ENCODE measurements around the gene LCN2.
"Not testable (repeated sequence)": the region's sequence is repeated elsewhere in the genome, so short reads cannot be mapped to it uniquely, and the experiment has no call there.

LCN2 gene

DNA sequence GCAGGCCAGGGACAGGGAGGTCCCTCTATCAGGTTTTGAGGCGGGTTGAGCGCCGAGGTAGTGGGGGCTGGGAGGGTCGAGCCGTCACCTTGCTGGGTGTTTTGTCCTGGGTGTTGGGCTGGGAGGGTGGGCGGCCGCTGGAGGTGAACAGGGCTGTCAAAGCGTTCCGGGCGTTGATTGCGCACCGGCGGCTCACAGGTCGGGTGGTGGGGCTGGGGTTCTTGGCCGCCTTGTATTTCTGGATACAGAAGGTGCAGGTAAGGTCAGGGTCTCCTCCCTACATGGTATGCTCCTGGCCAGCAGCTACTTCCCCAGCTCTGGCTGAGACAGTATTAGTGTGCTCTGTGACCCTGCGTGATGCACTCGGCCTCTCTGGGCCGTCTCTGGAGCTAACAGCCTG, 16.9 kb downstream of the LCN2 start:
- ATAC-seq (replicated peaks) (no peak), DNase-seq (no peak)
- Mint-ChIP-seq H3K4me1 (ENCODE audit: low read depth in 2 of 2) (peaks cover 4 to 9% of the 10 kb centered on the region in 2 donors), H3K9me3 (no peaks in the 10 kb centered on the region), H3K27me3 (no peaks in the 10 kb centered on the region), H3K36me3 (ENCODE audit: insufficient read depth) (peaks cover 29% of the 10 kb centered on the region), H3K27ac (no peak overlapping the region), H3K4me3 (no peak overlapping the region)

- peaks cover 2 to 5% of the 10 kb centered on the region in 2 donors for H3K4me1 Mint-ChIP-seq (ENCODE audit: low read depth in 2 of 2)
- H3K4me3 Mint-ChIP-seq, result no peak overlapping the region
- DNase-seq (no peak), ATAC-seq (replicated peaks) (no peak)
- H3K36me3 Mint-ChIP-seq (ENCODE audit: insufficient read depth), result peaks cover 36% of the 10 kb centered on the region
- no peaks in the 10 kb centered on the region for H3K27me3 Mint-ChIP-seq
- H3K9me3 Mint-ChIP-seq, result no peaks in the 10 kb centered on the region
- H3K27ac Mint-ChIP-seq, result peak overlapping the region in 1 of 2 donors; percentile 31
Measured at GRCh38 chr9:128167209-128167608, 18.0 kb downstream of the LCN2 start.

DNA sequence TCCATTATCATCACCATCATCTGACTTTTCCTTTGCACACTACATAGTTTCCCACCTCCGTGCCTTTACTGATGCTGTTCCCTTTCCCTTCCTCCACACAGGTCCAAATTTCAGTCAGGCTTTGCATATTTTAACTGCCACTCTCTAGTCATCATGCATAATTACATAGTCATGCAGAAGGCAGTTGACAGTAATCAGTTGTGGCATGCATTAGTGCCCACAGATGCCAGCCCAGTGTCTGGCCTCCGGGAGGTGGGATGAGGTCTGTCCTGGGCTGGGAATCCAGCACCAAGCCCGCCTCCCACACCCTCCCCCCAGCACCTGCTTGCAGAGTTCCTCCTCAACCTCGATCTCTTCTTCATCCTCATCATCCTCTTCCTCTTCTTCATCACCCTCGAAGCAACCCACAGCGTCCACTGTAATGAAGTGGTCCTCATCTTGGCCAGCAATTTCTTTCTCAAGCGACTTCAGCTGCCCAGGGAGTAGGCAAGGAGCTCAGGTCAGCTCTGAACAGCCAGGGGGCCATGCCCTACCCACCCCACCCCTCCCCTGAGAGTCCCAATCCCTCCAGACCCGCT, 19.6 kb downstream of the LCN2 start:
- Mint-ChIP-seq H3K36me3 (ENCODE audit: insufficient read depth) (peaks cover 49% of the 10 kb centered on the region), H3K4me3 (no peak overlapping the region), H3K27me3 (no peaks in the 10 kb centered on the region), H3K9me3 (no peaks in the 10 kb centered on the region), H3K27ac (no peak overlapping the region), H3K4me1 (ENCODE audit: low read depth in 2 of 2) (no peaks in the 10 kb centered on the region)
- ATAC-seq (replicated peaks) (no peak), DNase-seq (no peak)

GRCh38 chr9:128169492-128169891, 20.2 kb downstream of the LCN2 start:
- Mint-ChIP-seq H3K27ac (peak overlapping the region in 1 of 2 donors; percentile 59), H3K4me3 (no peak overlapping the region), H3K36me3 (ENCODE audit: insufficient read depth) (peaks cover 52% of the 10 kb centered on the region), H3K9me3 (no peaks in the 10 kb centered on the region), H3K27me3 (no peaks in the 10 kb centered on the region), H3K4me1 (ENCODE audit: low read depth in 2 of 2) (no peaks in the 10 kb centered on the region)
- DNase-seq (no peak), ATAC-seq (replicated peaks) (no peak)

- Mint-ChIP-seq H3K36me3 (ENCODE audit: insufficient read depth) (peaks cover 49% of the 10 kb centered on the region), H3K4me1 (ENCODE audit: low read depth in 2 of 2) (no peaks in the 10 kb centered on the region), H3K27ac (peak overlapping the region in 1 of 2 donors; percentile 59), H3K27me3 (no peaks in the 10 kb centered on the region), H3K4me3 (no peak overlapping the region), H3K9me3 (no peaks in the 10 kb centered on the region)
- DNase-seq, result no peak
- no peak for ATAC-seq (replicated peaks)
Measured at GRCh38 chr9:128169925-128170324, 20.7 kb downstream of the LCN2 start.

DNA sequence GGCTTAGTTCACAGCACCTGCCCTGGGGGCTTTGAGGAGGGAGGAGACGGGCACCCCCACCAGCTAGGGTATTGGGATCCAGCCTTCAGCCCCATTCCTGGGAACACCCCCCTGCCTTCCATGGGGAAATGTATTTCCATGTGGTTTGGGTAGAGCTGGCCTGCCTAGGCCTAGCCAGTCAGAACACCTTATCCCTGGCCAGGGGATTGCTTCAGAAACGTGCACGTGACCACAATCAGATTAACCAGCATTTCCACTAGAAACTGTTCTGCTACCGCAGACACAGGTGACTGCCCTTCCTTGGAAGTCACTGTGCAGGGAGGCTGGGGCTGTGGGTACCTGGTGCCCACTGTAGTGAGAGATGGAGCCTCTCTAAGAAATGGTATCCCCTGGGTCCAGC, 24.8 kb downstream of the LCN2 start:
- Mint-ChIP-seq H3K4me3 (no peak overlapping the region), H3K36me3 (ENCODE audit: insufficient read depth) (peaks cover 49% of the 10 kb centered on the region)
- no peak for DNase-seq

GRCh38 chr9:128175102-128175563, 25.9 kb downstream of the LCN2 start:
- peak overlapping the region in 1 of 2 donors; percentile 51 for H3K27ac Mint-ChIP-seq
- no peaks in the 10 kb centered on the region for H3K9me3 Mint-ChIP-seq
- DNase-seq (no peak), ATAC-seq (replicated peaks) (no peak)
- no peak overlapping the region for H3K4me3 Mint-ChIP-seq
- H3K27me3 Mint-ChIP-seq, result no peaks in the 10 kb centered on the region
- peaks cover 49% of the 10 kb centered on the region for H3K36me3 Mint-ChIP-seq (ENCODE audit: insufficient read depth)
- H3K4me1 Mint-ChIP-seq (ENCODE audit: low read depth in 2 of 2), result no peaks in the 10 kb centered on the region

More for the DNA sequence above, 24.8 kb downstream of the LCN2 start:
- ATAC-seq (replicated peaks), result no peak
- Mint-ChIP-seq H3K9me3 (no peaks in the 10 kb centered on the region), H3K4me1 (ENCODE audit: low read depth in 2 of 2) (no peaks in the 10 kb centered on the region), H3K27me3 (no peaks in the 10 kb centered on the region), H3K27ac (no peak overlapping the region)

DNA sequence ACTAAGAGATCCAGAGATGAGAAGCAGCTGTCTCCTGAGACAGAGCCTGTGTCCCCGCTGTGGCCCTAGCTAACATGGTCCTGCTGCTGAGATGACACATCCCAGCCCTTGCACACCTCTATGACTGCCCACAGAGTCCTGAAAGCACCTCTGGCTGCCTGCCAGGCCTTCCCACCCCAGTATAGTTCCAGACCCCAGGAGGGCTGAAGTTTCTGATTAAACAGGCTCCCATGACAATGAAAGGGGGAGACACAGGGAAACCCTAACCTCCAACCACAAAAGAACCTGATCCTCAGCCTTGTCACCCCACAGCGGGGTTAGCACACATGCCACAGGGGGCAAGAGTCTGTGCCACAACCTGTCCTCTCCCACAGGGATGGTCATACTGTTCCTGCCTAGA, 26.5 kb downstream of the LCN2 start:
- Mint-ChIP-seq H3K36me3 (ENCODE audit: insufficient read depth) (peaks cover 53% of the 10 kb centered on the region), H3K4me3 (no peak overlapping the region), H3K27me3 (no peaks in the 10 kb centered on the region), H3K9me3 (no peaks in the 10 kb centered on the region), H3K27ac (peak overlapping the region in 1 of 2 donors; percentile 51), H3K4me1 (ENCODE audit: low read depth in 2 of 2) (no peaks in the 10 kb centered on the region)
- DNase-seq, result no peak
- ATAC-seq (replicated peaks), result no peak

DNA sequence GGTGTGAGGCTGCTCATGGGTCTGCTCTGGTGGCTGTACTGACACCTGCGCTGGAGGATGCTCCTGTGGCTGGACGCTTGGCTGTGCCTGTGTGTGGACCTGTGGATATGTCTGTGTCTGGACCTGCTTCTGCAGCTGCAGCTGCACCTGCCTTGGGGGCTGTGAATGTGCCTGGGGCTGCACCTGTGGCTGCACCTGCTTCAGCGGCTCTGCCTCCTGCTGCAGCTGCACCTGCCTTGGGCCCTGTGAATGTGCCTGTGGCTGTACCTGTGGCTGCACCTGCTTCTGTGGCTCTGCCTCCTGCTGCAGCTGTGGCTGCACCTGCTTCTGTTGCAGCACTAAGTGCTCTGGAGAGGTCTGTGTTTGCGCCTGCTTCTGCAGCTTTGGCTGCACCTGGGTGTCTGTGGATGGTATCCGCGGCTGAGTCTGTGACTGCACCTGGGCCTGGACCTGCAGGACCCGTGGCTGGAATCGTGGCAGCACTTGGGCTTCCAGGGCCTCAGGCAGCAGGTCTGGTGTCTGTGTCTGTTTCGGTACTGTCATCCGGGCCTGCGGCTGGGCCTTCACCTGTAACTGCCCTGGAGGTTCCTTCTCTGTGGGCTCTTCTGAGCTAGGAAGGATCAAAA, 29.7 kb downstream of the LCN2 start:
- no peak overlapping the region for H3K4me3 Mint-ChIP-seq
- no peak overlapping the region for H3K27ac Mint-ChIP-seq
- H3K4me1 Mint-ChIP-seq (ENCODE audit: low read depth in 2 of 2), result no peaks in the 10 kb centered on the region
- H3K9me3 Mint-ChIP-seq, result no peaks in the 10 kb centered on the region
- DNase-seq (no peak), ATAC-seq (replicated peaks) (no peak)
- H3K36me3 Mint-ChIP-seq (ENCODE audit: insufficient read depth), result peaks cover 41% of the 10 kb centered on the region
- H3K27me3 Mint-ChIP-seq, result no peaks in the 10 kb centered on the region

- ATAC-seq (replicated peaks) (no peak), DNase-seq (no peak)
- Mint-ChIP-seq H3K27ac (no peak overlapping the region), H3K4me3 (no peak overlapping the region), H3K9me3 (no peaks in the 10 kb centered on the region), H3K27me3 (no peaks in the 10 kb centered on the region), H3K4me1 (ENCODE audit: low read depth in 2 of 2) (no peaks in the 10 kb centered on the region), H3K36me3 (ENCODE audit: insufficient read depth) (peaks cover 48% of the 10 kb centered on the region)
Measured at GRCh38 chr9:128180001-128180400, 30.7 kb downstream of the LCN2 start.

DNA sequence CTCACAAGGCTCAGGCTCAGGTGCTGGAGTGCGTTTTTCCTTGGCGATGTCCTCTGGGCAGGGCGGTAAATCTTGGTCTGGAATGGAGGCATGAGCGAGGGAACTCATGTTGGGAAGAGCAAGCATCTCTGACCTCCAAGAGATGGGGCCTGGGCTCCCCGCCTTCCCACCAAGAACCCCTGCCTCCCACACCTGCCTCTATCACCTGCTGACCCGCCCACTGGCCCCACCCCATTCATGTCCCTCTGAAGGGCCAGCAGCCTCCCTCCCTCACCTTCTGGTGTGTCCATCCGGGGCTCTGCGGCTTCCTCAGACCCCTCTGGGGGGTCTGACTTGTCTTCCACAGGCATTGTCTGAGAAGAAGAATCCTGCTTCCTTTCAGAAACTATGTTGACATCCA, 31.2 kb downstream of the LCN2 start:
- Mint-ChIP-seq H3K27me3 (no peaks in the 10 kb centered on the region), H3K9me3 (no peaks in the 10 kb centered on the region), H3K36me3 (ENCODE audit: insufficient read depth) (peaks cover 48% of the 10 kb centered on the region), H3K4me3 (no peak overlapping the region), H3K4me1 (ENCODE audit: low read depth in 2 of 2) (peaks cover 0 to under 1% of the 10 kb centered on the region in 2 donors), H3K27ac (no peak overlapping the region)
- DNase-seq (no peak), ATAC-seq (replicated peaks) (no peak)

GRCh38 chr9:128181480-128181879, 32.2 kb downstream of the LCN2 start:
- not testable (repeated sequence) for H3K27me3 Mint-ChIP-seq; ATAC-seq (replicated peaks); H3K4me1 Mint-ChIP-seq (ENCODE audit: low read depth in 2 of 2); H3K9me3 Mint-ChIP-seq; DNase-seq; H3K27ac Mint-ChIP-seq; H3K4me3 Mint-ChIP-seq
- H3K36me3 Mint-ChIP-seq (ENCODE audit: insufficient read depth), result peaks cover 50% of the 10 kb centered on the region

GRCh38 chr9:128182893-128183588, 33.8 kb downstream of the LCN2 start:
- Mint-ChIP-seq H3K36me3 (ENCODE audit: insufficient read depth) (peaks cover 49% of the 10 kb centered on the region), H3K4me1 (ENCODE audit: low read depth in 2 of 2) (peaks cover 9 to 11% of the 10 kb centered on the region in 2 donors), H3K27ac (peak overlapping the region in 1 of 2 donors; percentile 80), H3K9me3 (no peaks in the 10 kb centered on the region), H3K4me3 (no peak overlapping the region), H3K27me3 (no peaks in the 10 kb centered on the region)
- ATAC-seq (replicated peaks), result no peak
- DNase-seq, result no peak

Measured in effector memory CD8-positive, alpha-beta T cell (primary cell).